GM21367 (cell line): ENCODE measurements around the gene RGS18.
"Not testable (repeated sequence)": the region's sequence is repeated elsewhere in the genome, so short reads cannot be mapped to it uniquely, and the experiment has no call there.

Experiments used
- ATAC-seq: cut with Tn5 transposase; IDR thresholded peaks from one replicate; pipeline ENCODE4 v1.9.1; 2021; ENCODE audit not compliant: unreplicated experiment

Gene RGS18

DNA sequence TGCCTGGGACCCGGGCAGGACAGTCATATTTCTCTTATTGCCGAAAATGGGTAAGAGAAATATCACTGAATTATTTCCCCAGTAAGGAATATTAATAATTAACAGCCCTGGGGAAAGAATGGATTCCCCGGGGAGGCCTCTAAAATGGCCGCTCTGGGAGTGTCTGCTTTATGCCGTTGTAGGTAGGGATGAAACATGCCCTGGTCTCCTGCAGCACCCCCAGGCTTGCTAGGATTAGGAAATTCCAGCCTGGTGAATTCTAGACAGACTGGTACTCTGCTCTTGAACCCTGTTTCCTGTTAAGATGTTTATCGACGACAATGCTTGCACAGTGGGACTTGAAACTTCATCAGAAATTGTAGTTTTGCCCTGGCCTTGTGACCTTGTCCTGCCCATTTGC lies 6.7 kb downstream of the RGS18 start:
- ATAC-seq, result not testable (repeated sequence)

DNA sequence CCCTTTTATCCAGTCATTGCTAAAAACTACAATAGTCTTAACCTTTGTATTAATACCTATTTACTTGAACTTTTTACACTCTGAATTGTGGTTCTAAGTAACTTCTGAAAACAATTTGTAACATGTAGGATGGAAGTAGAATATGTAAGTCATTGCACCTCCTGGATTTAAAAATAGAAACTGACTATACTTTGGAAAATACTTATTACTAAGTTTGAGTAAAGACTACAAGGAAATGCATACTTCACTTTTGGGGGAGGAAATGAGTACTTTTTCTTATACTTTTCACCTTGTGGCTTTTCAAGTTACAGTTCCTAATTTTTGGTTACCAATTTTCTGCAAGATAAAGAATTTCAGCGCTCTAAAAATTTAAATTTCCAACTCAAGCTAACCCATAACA lies 8.7 kb downstream of the RGS18 start:
- no peak for ATAC-seq

DNA sequence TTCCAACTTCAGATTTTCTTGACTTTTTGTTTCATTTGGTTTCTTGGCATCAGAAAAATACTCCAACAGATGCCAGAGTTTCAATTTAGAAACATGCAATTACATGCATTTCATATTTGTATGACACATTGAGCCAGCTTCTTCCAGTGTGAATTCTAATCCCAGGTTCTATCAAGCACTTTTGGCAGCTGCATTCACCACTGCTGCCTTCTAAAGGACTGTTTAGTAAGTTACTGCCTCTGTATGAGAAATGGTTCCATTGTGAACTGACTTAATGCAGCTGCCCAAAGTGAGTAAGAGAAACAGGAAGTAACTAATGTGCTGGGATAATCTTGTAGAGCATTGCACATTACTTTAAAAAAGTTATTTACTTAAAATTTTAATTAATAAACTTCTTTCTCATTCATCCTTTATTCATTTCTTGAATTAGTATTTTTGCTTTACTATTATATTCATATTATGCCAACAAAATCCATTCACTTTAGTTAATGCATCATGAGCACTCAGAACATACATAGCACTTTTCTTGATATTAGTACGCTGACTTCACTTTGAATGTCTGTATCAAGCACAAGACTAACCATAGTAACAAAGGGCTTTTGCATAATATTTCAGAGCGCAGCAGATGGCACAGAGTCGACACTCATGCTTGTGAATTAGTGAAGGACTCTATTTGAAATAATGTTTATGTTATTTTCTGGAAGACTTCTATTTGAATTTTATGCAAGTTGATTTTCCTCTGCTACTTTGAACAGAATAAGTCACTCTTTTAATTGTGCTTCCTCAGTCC lies 9.8 kb downstream of the RGS18 start:
- ATAC-seq, result no peak

DNA sequence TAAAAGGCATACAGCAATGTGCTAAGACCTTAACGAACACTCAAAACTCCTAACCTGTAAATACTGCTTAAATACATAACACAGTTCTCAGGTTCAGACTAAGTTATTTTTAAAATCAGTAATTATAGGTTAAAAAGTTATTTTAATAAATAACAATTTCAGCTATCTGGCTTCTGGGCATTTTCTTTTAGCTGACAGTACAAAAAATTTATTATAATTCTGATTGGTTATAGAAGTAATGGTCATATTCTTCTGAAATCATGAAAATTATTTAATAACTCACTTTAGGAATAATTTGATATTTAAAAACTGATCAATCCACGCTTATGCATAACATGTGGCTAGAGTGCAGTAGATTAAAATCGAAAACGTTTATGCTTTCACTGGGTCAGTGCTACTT lies 10.7 kb downstream of the RGS18 start:
- ATAC-seq, result no peak

DNA sequence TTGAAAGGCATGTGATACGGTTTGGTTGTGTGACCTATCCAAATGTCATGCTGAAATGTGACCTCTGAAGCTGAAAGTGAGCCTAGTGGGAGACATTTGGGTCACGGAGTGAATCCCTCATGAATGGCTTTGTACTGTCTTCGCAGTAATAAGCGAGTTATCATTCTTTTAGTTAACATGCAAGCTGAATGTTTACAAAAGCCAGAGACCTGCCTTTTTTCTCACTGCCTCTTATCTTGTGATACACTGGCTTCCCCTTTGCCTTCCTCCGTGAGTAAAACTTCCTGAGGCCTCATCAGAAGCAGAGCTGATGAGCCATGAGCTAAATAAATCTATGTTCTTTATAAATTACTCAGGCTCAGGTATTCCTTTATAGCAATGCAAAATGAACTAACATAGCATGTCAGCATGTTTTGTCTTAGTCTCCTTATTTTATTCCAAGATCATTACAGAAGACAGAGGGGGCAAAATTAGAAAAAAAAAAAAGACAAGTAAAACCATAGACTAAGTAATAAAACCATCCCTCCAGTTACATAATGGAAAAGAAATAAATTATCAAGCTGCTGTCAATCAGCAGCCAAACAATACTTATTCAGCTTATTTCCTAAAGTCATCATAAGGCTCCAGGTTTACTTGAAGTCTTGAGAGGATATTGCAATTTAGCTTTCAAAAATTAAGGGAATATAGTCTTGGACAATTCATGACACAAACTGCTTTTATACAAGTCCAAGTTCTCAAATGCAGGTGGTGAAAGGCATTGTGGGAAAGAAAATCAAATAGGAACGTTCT lies 12.1 kb downstream of the RGS18 start:
- no peak for ATAC-seq

DNA sequence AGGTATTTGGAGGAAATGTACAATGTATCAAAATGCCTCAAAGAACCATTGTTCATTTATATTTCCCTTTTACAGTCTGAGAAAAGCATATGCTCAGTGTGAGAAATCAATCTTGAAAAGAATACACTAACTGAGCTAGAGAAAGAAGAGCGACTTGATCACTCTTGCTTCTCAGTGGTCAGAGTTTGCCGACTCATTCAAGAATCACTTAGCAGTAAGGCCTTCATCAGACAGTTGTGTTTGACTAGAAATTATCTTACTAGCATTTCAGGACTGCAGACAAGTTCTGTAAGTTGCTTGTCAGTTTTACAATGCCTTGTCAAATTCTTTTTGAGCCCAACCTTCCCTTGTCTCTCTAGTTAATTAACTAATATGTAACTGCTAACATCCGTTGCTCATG lies 12.9 kb downstream of the RGS18 start:
- ATAC-seq, result no peak

DNA sequence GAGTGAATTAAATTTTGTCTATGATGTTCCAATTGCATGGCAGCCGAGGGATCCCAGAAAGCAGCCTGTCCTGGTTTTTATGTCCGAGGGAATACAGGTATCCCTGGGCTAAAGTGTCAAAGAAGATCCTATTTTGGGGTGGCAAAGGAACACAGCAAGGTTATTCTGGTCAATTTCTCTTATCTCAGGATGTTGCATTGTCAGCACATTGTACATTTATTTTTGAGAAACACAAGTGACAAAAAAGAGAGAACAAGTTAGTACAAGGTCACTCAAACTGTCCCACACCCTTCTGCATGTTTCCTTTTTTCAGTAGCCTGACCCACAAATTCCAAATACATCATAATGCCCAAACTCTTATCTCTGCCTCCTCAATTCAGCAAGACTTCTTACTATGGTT lies 17.7 kb downstream of the RGS18 start:
- ATAC-seq, result no peak

DNA sequence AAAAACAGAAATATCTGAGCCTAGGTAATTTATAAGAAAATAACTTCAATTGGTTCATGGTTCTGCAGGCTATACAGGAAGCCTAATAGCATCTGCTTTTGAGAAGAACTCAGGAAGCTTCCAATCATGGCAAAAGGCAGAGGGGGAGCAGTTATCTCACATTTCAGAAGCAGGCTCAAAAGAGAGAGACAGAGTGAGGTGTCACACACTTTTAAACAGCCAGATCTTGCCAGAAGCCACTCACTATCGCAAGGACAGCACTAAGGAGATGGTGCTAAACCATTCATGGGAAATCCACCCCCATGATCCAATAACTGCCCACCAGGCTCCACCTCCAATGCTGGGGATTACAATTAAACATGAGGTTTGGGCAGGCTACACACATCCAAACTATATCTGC lies 25.5 kb downstream of the RGS18 start:
- no peak for ATAC-seq

DNA sequence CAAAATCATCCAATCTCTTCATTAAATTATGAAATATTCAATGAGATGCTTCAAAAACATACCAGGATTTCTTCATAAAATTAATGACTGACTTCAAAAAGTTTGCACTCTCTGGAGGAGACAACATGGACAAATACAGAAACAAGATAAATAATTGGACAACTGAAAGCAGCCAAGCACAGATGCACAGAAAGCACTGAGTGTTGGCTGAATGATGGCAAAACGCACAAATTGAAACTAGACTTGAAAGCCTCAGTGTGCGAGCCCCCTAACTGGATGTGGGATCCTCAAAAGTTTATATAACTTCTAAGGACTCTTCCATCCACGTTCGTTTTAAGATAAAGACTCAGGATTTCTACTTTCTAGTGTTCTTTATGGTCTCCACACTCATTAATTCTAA lies 27.9 kb downstream of the RGS18 start:
- no peak for ATAC-seq

DNA sequence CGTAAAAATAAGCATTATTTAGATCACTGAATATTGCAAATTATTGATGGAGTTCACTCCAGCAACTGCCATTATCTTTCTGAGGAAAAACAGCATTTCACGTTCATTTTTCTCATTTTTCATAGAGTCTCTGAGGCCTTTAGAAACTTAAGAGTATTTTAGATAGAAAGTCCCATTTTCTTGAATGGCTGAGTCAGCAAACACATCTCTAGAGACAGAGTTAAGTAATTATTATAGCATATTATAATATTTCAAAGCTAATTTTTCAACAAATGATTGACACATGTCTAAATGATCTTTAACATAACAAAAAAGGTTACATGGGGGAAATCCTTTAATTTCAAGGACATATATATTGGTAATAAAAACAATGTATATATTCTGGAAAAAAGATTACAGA lies 31.8 kb downstream of the RGS18 start:
- ATAC-seq, result no peak

DNA sequence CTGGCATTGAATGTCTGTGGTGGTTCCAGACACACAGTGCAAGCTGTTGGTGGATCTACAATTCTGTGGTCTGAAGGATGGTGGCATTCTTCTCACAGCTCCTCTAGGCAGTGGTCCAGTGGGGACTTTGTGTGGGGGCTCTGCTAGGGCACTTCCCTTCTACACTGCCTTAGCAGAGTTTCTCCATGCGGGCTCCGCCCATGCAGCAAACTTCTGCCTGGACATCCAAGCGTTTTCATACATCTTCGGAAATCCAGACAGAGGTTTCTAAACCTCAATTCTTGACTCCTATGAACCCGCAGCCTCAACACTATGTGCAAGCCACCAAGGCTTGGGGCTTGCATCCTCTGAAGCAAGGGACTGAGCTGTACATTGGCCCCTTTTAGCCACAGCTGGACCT lies 43.0 kb downstream of the RGS18 start:
- no peak for ATAC-seq

DNA sequence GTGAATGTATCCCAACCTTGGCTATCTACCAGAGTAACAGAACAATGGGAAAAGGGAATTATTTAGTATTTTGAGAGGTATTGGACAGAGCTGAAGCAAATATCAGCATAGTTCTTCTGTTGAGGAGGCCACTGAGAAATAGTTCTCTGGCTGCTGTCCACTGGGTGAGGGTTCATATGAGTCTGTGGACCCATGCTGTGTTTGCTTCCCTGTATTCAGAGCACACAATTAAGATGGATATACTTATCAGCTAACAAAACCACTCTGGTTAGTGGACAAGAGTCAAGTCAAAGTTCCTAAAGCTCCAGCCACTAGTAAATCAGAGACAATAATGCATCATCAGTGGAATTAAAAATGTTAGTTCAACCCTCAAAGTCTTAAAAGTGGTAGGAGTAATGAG lies 66.1 kb downstream of the RGS18 start:
- no peak for ATAC-seq

DNA sequence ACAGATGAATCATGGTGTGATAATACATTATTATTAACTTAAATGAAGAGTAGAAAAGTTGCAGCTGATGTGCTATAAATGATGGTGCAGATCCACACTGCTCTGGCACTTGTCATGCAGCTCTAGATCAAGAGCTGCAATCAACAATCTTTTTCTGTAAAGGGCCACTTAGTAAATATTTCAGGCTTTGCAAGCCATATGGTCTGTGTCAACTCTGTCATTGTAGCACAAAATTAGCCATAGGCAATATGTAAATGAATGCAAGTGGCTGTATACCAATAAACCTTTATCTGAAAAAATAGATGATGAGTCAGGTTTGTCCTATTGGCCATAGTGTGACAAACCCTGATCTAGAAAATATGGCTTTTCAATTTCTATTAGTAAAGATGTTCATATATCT lies 66.6 kb downstream of the RGS18 start:
- no peak for ATAC-seq

DNA sequence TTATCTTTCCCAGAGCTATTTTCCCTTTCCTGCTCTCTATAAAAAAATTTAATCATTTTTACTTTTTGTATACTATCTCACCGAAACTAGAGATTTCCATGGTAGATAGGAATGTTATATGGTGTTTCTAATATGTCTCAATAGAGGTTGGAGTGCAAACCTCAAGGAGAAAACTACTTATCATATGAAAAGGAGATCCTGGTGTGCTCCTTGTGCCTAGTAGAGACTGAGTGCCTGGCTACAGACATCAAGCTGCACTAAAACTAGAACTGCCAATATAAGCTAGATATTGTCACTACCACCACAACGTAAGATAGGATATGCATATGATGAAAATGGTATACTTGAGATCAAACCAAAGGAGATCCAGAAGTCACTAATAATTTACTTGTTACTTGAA lies 67.0 kb downstream of the RGS18 start:
- ATAC-seq, result no peak

DNA sequence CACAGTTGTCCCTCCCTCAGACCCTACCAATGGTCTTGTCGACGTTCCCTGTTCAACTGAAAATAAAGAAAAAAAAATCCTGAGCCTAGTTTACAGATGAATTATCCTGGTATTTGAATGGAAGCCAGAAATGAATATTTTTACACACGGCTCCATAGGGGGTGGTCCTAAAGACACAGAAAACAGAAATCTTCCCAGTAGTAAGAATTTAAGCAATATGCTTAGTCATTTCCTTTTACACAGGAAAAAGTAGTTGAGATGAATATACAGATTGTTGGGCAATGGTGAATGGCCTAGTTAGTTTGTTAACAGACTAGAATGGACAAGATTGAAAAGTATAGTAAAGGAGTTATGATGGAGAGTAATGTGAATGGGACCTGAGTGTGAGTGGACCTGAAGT lies 67.4 kb downstream of the RGS18 start:
- no peak for ATAC-seq

DNA sequence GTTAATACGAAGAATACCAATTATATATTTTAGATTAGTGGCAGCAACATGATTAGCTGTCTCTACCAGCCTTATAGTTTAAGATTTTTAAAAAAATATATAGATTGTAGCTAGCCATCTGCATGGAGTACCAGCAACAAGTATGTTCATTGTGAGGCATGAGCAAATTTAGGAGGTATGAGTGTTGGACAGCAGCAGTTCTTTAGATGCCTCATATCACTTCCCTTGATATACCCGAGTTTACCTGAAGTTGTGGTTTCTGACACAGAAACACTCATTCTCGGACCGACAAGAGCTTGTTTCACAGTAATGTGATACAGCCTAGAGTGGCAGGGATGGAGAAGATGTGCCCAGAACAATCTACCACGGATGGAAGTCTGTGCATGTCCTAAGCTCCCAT lies 69.1 kb downstream of the RGS18 start:
- no peak for ATAC-seq

DNA sequence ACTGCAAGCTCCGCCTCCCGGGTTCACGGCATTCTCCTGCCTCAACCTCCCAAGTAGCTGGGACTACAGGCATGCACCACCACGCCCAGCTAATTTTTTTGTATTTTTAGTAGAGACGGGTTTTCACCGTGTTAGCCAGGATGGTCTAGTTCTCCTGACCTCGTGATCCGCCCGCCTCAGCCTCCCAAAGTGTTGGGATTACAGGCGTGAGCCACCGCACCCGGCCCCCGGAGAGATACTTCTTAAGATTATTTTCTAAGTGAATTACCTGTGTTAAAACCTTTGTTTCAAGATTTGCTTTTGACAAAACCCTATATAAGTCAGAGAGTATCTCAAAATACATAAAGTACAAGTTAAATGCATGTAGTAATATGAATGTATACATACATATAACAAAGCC lies 69.7 kb downstream of the RGS18 start:
- not testable (repeated sequence) for ATAC-seq

DNA sequence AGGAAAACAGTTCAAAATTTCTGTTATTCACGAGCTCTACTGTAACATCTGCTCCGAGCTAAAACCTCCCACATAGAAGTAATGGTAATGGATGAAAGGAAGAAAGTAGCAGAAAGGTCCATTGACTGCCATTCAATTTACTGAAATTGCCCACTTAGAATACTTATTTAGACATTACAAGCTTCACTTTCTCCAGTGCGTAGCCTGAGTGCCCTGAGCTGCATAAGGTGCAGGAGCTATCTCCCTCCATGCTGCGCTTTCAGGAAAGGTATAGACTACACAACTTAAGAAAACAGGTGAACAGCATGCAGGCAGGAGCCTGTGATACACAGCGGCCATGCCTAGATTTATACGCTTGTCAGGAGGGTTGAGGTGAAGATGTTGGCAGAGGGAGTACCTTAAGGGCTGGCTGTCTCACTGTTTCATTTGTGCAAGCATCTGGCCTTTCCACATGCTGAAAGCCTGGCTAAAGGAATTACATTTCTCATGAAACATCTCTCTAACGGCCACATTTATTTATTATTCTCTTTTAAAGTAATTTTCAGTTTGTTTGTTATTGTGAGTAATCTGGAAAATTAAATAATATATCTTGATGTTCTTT lies 74.7 kb downstream of the RGS18 start:
- no peak for ATAC-seq

DNA sequence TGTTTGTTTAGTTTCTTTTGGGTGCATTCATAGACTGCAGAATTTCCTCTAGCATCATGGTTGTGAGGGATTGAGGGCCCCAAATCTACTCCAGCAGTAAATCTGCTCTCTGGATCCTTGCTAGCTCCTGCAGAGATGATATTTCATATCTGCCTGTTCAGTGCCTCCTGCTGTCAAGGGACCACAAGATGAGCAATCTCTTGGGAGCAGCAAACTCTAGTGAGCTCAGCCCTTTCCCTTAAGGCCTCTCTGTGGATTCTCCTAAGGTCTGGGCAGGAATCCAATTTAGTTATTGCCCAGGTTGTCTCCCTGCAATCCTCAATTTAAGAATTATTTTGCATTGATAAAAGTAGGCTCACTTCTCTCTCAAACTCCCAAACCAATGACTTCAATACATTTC lies 76.9 kb downstream of the RGS18 start:
- ATAC-seq, result no peak
